NCI-H1105 (cell line): Measurements from ENCODE around the gene UBE2O.

ENCODE experiments used
- DNase-seq: peaks from one replicate; lab custom pipeline; 2025; lab: John Stamatoyannopoulos, UW

The UBE2O gene

GRCh38 chr17:76414334-76415295 lies 38.3 kb downstream of the UBE2O start:
- DNase-seq = peak; percentile 79

GRCh38 chr17:76411247-76411646 lies 41.7 kb downstream of the UBE2O start:
- no peak for DNase-seq

- DNase-seq = no peak
Observed at GRCh38 chr17:76410328-76410965, 42.5 kb downstream of the UBE2O start.

- DNase-seq = peak; percentile 57
Observed at GRCh38 chr17:76408037-76408849, 44.7 kb downstream of the UBE2O start.

GRCh38 chr17:76407509-76407908 lies 45.4 kb downstream of the UBE2O start:
- DNase-seq = no peak

- DNase-seq = peak; percentile 85
Observed at GRCh38 chr17:76405967-76406647, 46.8 kb downstream of the UBE2O start.

GRCh38 chr17:76405607-76405966 lies 47.4 kb downstream of the UBE2O start:
- DNase-seq = no peak

GRCh38 chr17:76404976-76405563 lies 47.9 kb downstream of the UBE2O start:
- DNase-seq = no peak

GRCh38 chr17:76404256-76404655 lies 48.7 kb downstream of the UBE2O start:
- DNase-seq = no peak

GRCh38 chr17:76402711-76403110 lies 50.2 kb downstream of the UBE2O start:
- no peak for DNase-seq

GRCh38 chr17:76399175-76400172 lies 53.5 kb downstream of the UBE2O start:
- DNase-seq = no peak

- no peak for DNase-seq
Observed at GRCh38 chr17:76398523-76399174, 54.3 kb downstream of the UBE2O start.

GRCh38 chr17:76397687-76398522 lies 55.0 kb downstream of the UBE2O start:
- peak; percentile 69 for DNase-seq

- no peak for DNase-seq
Observed at GRCh38 chr17:76397184-76397583, 55.8 kb downstream of the UBE2O start.

- DNase-seq = no peak
Observed at GRCh38 chr17:76395980-76396379, 57.0 kb downstream of the UBE2O start.

GRCh38 chr17:76394166-76394565 lies 58.8 kb downstream of the UBE2O start:
- DNase-seq = no peak

GRCh38 chr17:76391200-76391715 lies 61.7 kb downstream of the UBE2O start:
- DNase-seq = no peak

GRCh38 chr17:76390003-76390421 lies 62.9 kb downstream of the UBE2O start:
- DNase-seq = no peak
